ENCODE data around the gene EHF. TPM values are rescaled to one million over a fixed set of nuclear protein-coding genes. Genes with fewer than 3 reads are reported as not detected.

The EHF gene
- total and polyA plus RNA-seq, 9 of the 15 experiments (the other 6 are each of a cell fraction or from before 2014, with no cell fraction given): 0.04 to 0.54 (median 0.37) TPM

DNA sequence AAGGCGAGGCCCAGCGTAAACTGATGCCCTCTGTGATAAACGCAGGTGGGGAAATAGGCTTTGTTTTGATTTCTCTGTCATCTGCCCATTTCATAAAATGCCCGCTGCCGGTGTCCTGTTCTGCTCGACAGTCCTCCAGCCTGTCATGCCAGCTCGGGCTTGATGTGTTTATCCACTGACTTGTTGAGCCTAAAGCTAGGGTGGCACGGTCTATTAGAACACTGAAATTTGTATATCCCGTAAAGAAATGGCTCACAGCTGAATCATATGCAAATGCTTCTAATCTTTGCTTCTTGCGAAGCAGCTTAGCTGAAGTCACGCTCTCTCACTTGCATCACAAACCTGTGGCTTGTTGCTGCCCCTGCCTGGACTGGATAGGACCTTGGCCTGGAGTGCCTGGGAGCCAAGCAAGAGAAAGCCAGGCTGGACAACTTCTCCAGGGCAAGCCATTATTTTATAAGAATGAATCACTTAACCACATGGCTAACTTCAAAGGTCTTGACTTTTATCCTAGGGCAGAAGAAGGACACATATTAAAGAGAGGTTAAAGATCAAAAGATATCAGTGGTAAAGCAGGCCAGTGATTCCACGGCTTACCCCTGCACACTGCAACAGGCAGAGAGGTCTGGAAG is 33.1 kb downstream of the EHF start (continued):
- TF ChIP-seq SRSF9 (IDR thresholded peaks at IDR 0.05; ENCODE audit: borderline replicate concordance, low read depth, low read length): no peak
- TF ChIP-seq, protein P1, sequence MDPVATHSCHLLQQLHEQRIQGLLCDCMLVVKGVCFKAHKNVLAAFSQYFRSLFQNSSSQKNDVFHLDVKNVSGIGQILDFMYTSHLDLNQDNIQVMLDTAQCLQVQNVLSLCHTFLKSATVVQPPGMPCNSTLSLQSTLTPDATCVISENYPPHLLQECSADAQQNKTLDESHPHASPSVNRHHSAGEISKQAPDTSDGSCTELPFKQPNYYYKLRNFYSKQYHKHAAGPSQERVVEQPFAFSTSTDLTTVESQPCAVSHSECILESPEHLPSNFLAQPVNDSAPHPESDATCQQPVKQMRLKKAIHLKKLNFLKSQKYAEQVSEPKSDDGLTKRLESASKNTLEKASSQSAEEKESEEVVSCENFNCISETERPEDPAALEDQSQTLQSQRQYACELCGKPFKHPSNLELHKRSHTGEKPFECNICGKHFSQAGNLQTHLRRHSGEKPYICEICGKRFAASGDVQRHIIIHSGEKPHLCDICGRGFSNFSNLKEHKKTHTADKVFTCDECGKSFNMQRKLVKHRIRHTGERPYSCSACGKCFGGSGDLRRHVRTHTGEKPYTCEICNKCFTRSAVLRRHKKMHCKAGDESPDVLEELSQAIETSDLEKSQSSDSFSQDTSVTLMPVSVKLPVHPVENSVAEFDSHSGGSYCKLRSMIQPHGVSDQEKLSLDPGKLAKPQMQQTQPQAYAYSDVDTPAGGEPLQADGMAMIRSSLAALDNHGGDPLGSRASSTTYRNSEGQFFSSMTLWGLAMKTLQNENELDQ (CRISPR knock-in tag; IDR thresholded peaks at IDR 0.05; ENCODE audit: borderline replicate concordance): no peak
- TF ChIP-seq MLX (CRISPR knock-in tag; conservative IDR thresholded peaks at IDR 0.05): no peak
- TF ChIP-seq ARHGAP35 (IDR thresholded peaks at IDR 0.05; ENCODE audit: partially characterized antibody): no peak
- TF ChIP-seq MGA (IDR thresholded peaks at IDR 0.05): peak; percentile 53; the same call in 1 of the 2 replicates

All from K562 (cell line).